Measurements from ENCODE around the gene DLEC1. TPM values are rescaled to one million over a fixed set of nuclear protein-coding genes. Genes with fewer than 3 reads are reported as not detected.

The DLEC1 gene
- total and polyA plus RNA-seq, 7 donors = 0.16 to 0.60 (median 0.41) TPM

- TF ChIP-seq POLR2AphosphoS5 (IDR thresholded peaks at IDR 0.05) (no peak), POLR2A (IDR thresholded peaks at IDR 0.05) (no peak), EP300 (IDR thresholded peaks at IDR 0.05) (no peak)
- TF ChIP-seq, protein P1, sequence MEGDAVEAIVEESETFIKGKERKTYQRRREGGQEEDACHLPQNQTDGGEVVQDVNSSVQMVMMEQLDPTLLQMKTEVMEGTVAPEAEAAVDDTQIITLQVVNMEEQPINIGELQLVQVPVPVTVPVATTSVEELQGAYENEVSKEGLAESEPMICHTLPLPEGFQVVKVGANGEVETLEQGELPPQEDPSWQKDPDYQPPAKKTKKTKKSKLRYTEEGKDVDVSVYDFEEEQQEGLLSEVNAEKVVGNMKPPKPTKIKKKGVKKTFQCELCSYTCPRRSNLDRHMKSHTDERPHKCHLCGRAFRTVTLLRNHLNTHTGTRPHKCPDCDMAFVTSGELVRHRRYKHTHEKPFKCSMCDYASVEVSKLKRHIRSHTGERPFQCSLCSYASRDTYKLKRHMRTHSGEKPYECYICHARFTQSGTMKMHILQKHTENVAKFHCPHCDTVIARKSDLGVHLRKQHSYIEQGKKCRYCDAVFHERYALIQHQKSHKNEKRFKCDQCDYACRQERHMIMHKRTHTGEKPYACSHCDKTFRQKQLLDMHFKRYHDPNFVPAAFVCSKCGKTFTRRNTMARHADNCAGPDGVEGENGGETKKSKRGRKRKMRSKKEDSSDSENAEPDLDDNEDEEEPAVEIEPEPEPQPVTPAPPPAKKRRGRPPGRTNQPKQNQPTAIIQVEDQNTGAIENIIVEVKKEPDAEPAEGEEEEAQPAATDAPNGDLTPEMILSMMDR (IDR thresholded peaks at IDR 0.05) = no peak
- Histone ChIP-seq H3K27ac (no peak overlapping the region), H3K4me1 (peaks cover 0 to 20% (median 19%) of the 10 kb centered on the region in 4 donors), H3K9me3 (no peaks in the 10 kb centered on the region), H3K27me3 (no peaks in the 10 kb centered on the region), H3K36me3 (no peaks in the 10 kb centered on the region), H3K4me3 (no peak overlapping the region)
- WGBS, 2 donors = 95 to 99% methylated on average over 4 of the region's 4 CpGs
- DNase-seq = no peak
- intact Hi-C loops (cut with DNase I) = loop anchor here (10.0 kb wide), 2 partner anchors 176 to 286 kb away; partner anchors contain the start of genes ACVR2B and XYLB
Measured at GRCh38 chr3:38168151-38169026, 129.4 kb downstream of the DLEC1 start.

DNA sequence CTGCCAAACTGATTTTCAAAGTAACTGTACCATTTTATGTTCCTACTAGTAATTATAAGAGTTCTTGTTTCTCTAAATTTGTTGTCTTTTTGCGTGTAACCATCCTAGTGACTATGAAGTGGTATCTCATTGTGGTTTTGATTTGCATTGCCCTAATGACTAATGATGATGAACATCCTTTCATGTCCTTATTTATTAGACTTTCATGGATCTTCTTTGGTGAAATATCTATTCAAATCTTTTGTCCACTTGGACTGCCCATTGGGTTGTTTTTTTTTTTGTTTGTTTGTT is 130.0 kb downstream of the DLEC1 start:
- peaks cover 0 to 20% (median 19%) of the 10 kb centered on the region in 4 donors for H3K4me1 ChIP-seq
- intact Hi-C loops (cut with DNase I) = loop anchor here (10.0 kb wide), 2 partner anchors 176 to 286 kb away; partner anchors contain the start of genes ACVR2B and XYLB

DNA sequence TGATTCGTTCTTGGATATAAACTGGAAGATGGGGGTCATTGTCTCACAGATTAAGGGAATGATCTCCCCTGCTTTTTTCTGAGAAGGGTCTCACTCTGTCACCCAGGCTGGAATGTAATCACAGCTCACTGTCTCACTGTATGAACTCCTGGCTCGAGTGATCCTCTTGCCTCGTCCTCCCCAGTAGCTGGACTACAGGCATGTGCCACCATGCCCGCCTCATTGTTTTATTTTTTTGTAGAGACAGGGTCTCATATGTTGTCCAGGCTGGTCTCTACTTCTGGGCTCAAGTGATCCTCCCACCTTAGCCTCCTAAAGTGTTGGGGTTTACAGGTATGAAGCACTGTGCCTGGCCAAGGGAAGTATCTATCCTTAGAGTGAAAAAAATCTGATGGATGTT is 131.7 kb downstream of the DLEC1 start:
- intact Hi-C loops (cut with DNase I) = no loop called here
- no peaks in the 10 kb centered on the region for H3K27me3 ChIP-seq
- H3K9me3 ChIP-seq = no peaks in the 10 kb centered on the region
- no peak for DNase-seq
- H3K27ac ChIP-seq = no peak overlapping the region
- TF ChIP-seq POLR2A (IDR thresholded peaks at IDR 0.05) = no peak
- TF ChIP-seq, protein P1 (IDR thresholded peaks at IDR 0.05) = no peak
- TF ChIP-seq EP300 (IDR thresholded peaks at IDR 0.05) = no peak
- TF ChIP-seq POLR2AphosphoS5 (IDR thresholded peaks at IDR 0.05) = no peak
- H3K4me1 ChIP-seq = peaks cover 0 to 37% (median 28%) of the 10 kb centered on the region in 4 donors
- no peak overlapping the region for H3K4me3 ChIP-seq
- no peaks in the 10 kb centered on the region for H3K36me3 ChIP-seq
- WGBS, 2 donors = 94% methylated on average over 4 of the region's 4 CpGs

More for the DNA sequence above, 130.0 kb downstream of the DLEC1 start:
- Histone ChIP-seq H3K36me3 (no peaks in the 10 kb centered on the region), H3K27ac (no peak overlapping the region), H3K9me3 (no peaks in the 10 kb centered on the region), H3K4me3 (no peak overlapping the region), H3K27me3 (no peaks in the 10 kb centered on the region)
- no peak for DNase-seq
- 66 to 81% methylated on average over 1 of the region's 1 CpG for WGBS, 2 donors
- TF ChIP-seq, protein P1 (IDR thresholded peaks at IDR 0.05) = no peak
- TF ChIP-seq EP300 (IDR thresholded peaks at IDR 0.05) = no peak
- no peak for TF ChIP-seq POLR2AphosphoS5 (IDR thresholded peaks at IDR 0.05)
- no peak for TF ChIP-seq POLR2A (IDR thresholded peaks at IDR 0.05)

DNA sequence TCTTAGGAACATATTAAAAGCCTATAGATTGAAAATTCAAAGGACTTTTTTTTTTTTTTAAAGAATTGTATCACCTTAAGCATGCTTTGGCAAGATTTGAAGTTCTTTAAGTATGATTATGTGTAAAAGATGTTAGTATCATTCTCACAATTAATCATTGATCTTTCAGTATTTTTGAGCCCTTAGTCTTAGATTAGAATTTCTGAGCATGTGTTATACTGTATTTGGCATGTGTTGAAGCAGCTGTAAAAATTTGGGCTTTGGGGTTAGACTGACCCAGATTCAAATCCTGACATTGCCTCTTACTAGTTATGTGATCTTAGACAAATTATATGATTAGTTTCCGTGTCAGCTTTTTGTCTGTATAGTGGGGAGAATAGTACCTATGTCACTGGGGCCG is 132.6 kb downstream of the DLEC1 start:
- peaks cover 0 to 28% (median 22%) of the 10 kb centered on the region in 4 donors for H3K4me1 ChIP-seq

More for the DNA sequence above, 132.6 kb downstream of the DLEC1 start:
- no peak for DNase-seq
- WGBS, 2 donors = 81 to 90% methylated on average over 2 of the region's 2 CpGs
- Histone ChIP-seq H3K9me3 (no peaks in the 10 kb centered on the region), H3K27ac (no peak overlapping the region), H3K27me3 (no peaks in the 10 kb centered on the region), H3K4me3 (no peak overlapping the region), H3K36me3 (no peaks in the 10 kb centered on the region)
- no peak for TF ChIP-seq EP300 (IDR thresholded peaks at IDR 0.05)
- TF ChIP-seq POLR2AphosphoS5 (IDR thresholded peaks at IDR 0.05) = no peak
- no peak for TF ChIP-seq POLR2A (IDR thresholded peaks at IDR 0.05)
- TF ChIP-seq, protein P1 (IDR thresholded peaks at IDR 0.05) = no peak
- intact Hi-C loops (cut with DNase I) = no loop called here

Small RNAs within 50 kb of the gene (small RNA-seq; reads per million reads assigned to genes)
- gene RF00019 = 0 reads per million in 3 donors

Other genes starting within 250 kb of the DLEC1 start
- 10 to 100 TPM; 46.3 to 69.1 (median 60.5) TPM for gene CTDSPL, start 177.3 kb upstream of the DLEC1 start, total RNA-seq
- gene CTDSPL, start 177.3 kb upstream of the DLEC1 start, polyA plus RNA-seq = 10 to 100 TPM; 19.1 to 22.8 (median 22.7) TPM
- gene VILL, start 48.4 kb upstream of the DLEC1 start, total RNA-seq = 1 to 10 TPM; 5.3 to 8.3 (median 6.6) TPM
- gene VILL, start 48.4 kb upstream of the DLEC1 start, polyA plus RNA-seq = 100 to 1,000 TPM in 1 of 3 donors, 10 to 100 TPM in 2; 81.7 to 175 (median 97.0) TPM
- gene PLCD1, start 9.6 kb upstream of the DLEC1 start, total RNA-seq = 10 to 100 TPM; 10.3 to 22.7 (median 14.2) TPM
- 100 to 1,000 TPM in 1 of 3 donors, 10 to 100 TPM in 2; 29.0 to 139 (median 85.9) TPM for gene PLCD1, start 9.6 kb upstream of the DLEC1 start, polyA plus RNA-seq
- gene ACAA1, start 97.9 kb downstream of the DLEC1 start, total RNA-seq = 10 to 100 TPM; 42.6 to 53.2 (median 47.6) TPM
- 100 to 1,000 TPM; 102 to 258 (median 131) TPM for gene ACAA1, start 97.9 kb downstream of the DLEC1 start, polyA plus RNA-seq
- gene MYD88, start 99.5 kb downstream of the DLEC1 start, total RNA-seq = 10 to 100 TPM; 27.8 to 39.7 (median 33.4) TPM
- 10 to 100 TPM; 48.6 to 74.0 (median 58.4) TPM for gene MYD88, start 99.5 kb downstream of the DLEC1 start, polyA plus RNA-seq
- 10 to 100 TPM; 21.8 to 28.8 (median 26.2) TPM for gene OXSR1, start 126.3 kb downstream of the DLEC1 start, total RNA-seq
- 10 to 100 TPM; 13.8 to 22.9 (median 22.8) TPM for gene OXSR1, start 126.3 kb downstream of the DLEC1 start, polyA plus RNA-seq
- 1 to 10 TPM in 1 of 4 donors, not detected in 3; 2.1 TPM for gene SLC22A13, start 226.6 kb downstream of the DLEC1 start, total RNA-seq
- under 1 TPM in 1 of 3 donors, not detected in 2; 0.17 TPM for gene SLC22A13, start 226.6 kb downstream of the DLEC1 start, polyA plus RNA-seq
- gene SLC22A14, start 243.1 kb downstream of the DLEC1 start, total RNA-seq = not detected
- gene SLC22A14, start 243.1 kb downstream of the DLEC1 start, polyA plus RNA-seq = under 1 TPM in 1 of 3 donors, not detected in 2; 0.09 TPM